PC-3 (cell line): ENCODE measurements around the gene GGA3. TPM values are rescaled to one million over a fixed set of nuclear protein-coding genes. Genes with fewer than 3 reads are reported as not detected.
"Not testable (repeated sequence)": the region's sequence is repeated elsewhere in the genome, so short reads cannot be mapped to it uniquely, and the experiment has no call there.

ENCODE experiments used
- ATAC-seq: fragments of 200-7000 bp; cut with Tn5 transposase; 2 replicates; pipeline ENCODE4 v1.9.1; 2020; ENCODE audit warnings: mild to moderate bottlenecking, moderate library complexity
- BruUV-seq: library from RNA; stranded (reverse); fragments of 400-500 nt; replicated peaks from 2 replicates; lab custom pipeline; 2021; lab: Mats Ljungman, UMichigan
- CTCF ChIA-PET: fragments of 300-600 bp; sonication (Branson Sonifier 250); formaldehyde crosslinking; loops from one replicate; lab custom pipeline; 2022; ENCODE audit warnings: antibody characterized with exemption; lab: Charles Lee
- POLR2A ChIA-PET: fragments of 300-600 bp; sonication (Branson Sonifier 250); formaldehyde crosslinking; loops from one replicate; lab custom pipeline; 2022; ENCODE audit warnings: antibody characterized with exemption; ENCODE audit not compliant: unreplicated experiment; lab: Charles Lee
- DNase-seq: peaks from one replicate; pipeline ENCODE4 v3.0.0-alpha.2; 2015
- H2AFZ ChIP-seq: fragments of 300-600 bp; sonication (generic); 2 replicates; pipeline ENCODE4 v1.6.0; 2016; ENCODE audit warnings: antibody characterized with exemption, low read length
- H3F3A ChIP-seq: fragments of 300-600 bp; sonication (generic); one replicate; pipeline ENCODE4 v1.6.0; 2017; ENCODE audit warnings: antibody characterized with exemption, low read length, control low read depth, mild to moderate bottlenecking; ENCODE audit not compliant: unreplicated experiment
- H3K27ac ChIP-seq: fragments of 300-600 bp; sonication (generic); 2 replicates; pipeline ENCODE4 v1.5.1; 2016; ENCODE audit warnings: mild to moderate bottlenecking, low read length
- H3K27me3 ChIP-seq: fragments of 300-600 bp; sonication (generic); 2 replicates; pipeline ENCODE4 v1.6.1; 2016; ENCODE audit warnings: low read length, mixed read lengths
- H3K36me3 ChIP-seq: fragments of 300-600 bp; sonication (generic); 2 replicates; pipeline ENCODE4 v1.6.1; 2016; ENCODE audit warnings: low read depth, mixed run types, low read length, mixed read lengths
- H3K4me1 ChIP-seq: fragments of 300-600 bp; sonication (generic); 2 replicates; pipeline ENCODE4 v1.5.1; 2016; ENCODE audit warnings: low read length; ENCODE audit not compliant: insufficient read depth
- H3K4me2 ChIP-seq: fragments of 300-600 bp; sonication (generic); 2 replicates; pipeline ENCODE4 v1.6.0; 2016; ENCODE audit warnings: low read length
- H3K4me3 ChIP-seq: fragments of 300-600 bp; sonication (generic); 2 replicates; pipeline ENCODE4 v1.5.1; 2016; ENCODE audit warnings: mild to moderate bottlenecking, low read length, mixed read lengths
- H3K79me2 ChIP-seq: fragments of 300-600 bp; sonication (generic); 2 replicates; pipeline ENCODE4 v1.6.1; 2017; ENCODE audit warnings: low read length, mixed read lengths
- H3K9ac ChIP-seq: fragments of 300-600 bp; sonication (generic); 2 replicates; pipeline ENCODE4 v1.6.0; 2016; ENCODE audit warnings: mild to moderate bottlenecking, low read length
- H3K9me2 ChIP-seq: fragments of 300-600 bp; sonication (generic); replicated peaks from 2 replicates; pipeline ENCODE4 v1.6.1; 2016; ENCODE audit warnings: mixed run types, low read length, mixed read lengths
- H3K9me3 ChIP-seq: fragments of 300-600 bp; sonication (generic); 2 replicates; pipeline ENCODE4 v1.6.1; 2016; ENCODE audit warnings: low read length, mixed read lengths
- H4K20me1 ChIP-seq: fragments of 300-600 bp; sonication (generic); 2 replicates; pipeline ENCODE4 v1.6.1; 2016; ENCODE audit warnings: low read length, mixed read lengths
- EZH2 ChIP-seq: fragments of 300-600 bp; sonication (generic); IDR thresholded peaks from one replicate; pipeline ENCODE4 v1.6.1; 2017; ENCODE audit warnings: antibody characterized with exemption, mild to moderate bottlenecking, low read length; ENCODE audit not compliant: unreplicated experiment
- EZH2phosphoT487 ChIP-seq: fragments of 300-600 bp; sonication (generic); IDR thresholded peaks from 2 replicates; pipeline ENCODE4 v1.6.1; 2018; ENCODE audit warnings: mild to moderate bottlenecking, antibody characterized with exemption, low read length, borderline replicate concordance
- intact Hi-C: fragments of 100-400 bp; cut with micrococcal nuclease; formaldehyde crosslinking; loops from 2 replicates; pipeline ENCODE4 v1.9.0; 2023
- total RNA-seq: library from RNA; depleted of rRNA; stranded (reverse); fragments of >200 nt; gene quantifications from 2 replicates; pipeline ENCODE4 v1.2.3, GENCODE V29; 2014
- TF ChIP-seq, protein P1 (sequence below): fragments of 300-600 bp; sonication (generic); conservative IDR thresholded peaks from 2 replicates; pipeline ENCODE4 v1.5.1; 2017; ENCODE audit warnings: antibody characterized with exemption, low read depth, mild to moderate bottlenecking, low read length

Gene GGA3
- total RNA-seq, 1 experiment from 2014 or later = 38.8 TPM

DNA sequence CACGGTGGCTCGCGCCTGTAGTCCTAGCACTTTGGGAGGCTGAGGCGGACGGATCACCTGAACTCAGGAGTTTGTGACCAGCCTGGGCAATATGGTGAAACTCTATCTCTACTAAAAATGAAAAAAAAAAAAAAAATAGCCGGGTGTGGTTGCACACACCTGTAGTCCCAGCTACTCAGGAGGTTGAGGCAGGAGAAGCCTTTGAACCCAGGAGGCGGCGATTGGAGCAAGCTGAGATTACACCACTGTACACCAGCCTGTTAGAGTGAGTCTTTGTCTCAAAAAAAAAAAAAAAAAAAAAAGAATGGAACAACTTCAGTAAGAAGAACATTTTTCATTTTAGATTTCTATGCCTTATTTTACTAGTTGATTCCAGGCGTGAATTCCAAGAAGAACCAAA lies 53.2 kb downstream of the GGA3 start:
- ChIA-PET POLR2A (no interaction called here), CTCF (no interaction called here)
- no peak overlapping the region for H3K4me2 ChIP-seq
- intact Hi-C loops = loop anchor here (10.0 kb wide), 2 partner anchors 173 to 207 kb away; no protein-coding TSS in a partner anchor
- no peaks in the 10 kb centered on the region for H3K9me2 ChIP-seq
- H3K79me2 ChIP-seq = peaks cover 63% of the 10 kb centered on the region
- BruUV-seq = no TSS peak
- no peak for DNase-seq
- H3K9ac ChIP-seq = no peak overlapping the region
- TF ChIP-seq, protein P1, sequence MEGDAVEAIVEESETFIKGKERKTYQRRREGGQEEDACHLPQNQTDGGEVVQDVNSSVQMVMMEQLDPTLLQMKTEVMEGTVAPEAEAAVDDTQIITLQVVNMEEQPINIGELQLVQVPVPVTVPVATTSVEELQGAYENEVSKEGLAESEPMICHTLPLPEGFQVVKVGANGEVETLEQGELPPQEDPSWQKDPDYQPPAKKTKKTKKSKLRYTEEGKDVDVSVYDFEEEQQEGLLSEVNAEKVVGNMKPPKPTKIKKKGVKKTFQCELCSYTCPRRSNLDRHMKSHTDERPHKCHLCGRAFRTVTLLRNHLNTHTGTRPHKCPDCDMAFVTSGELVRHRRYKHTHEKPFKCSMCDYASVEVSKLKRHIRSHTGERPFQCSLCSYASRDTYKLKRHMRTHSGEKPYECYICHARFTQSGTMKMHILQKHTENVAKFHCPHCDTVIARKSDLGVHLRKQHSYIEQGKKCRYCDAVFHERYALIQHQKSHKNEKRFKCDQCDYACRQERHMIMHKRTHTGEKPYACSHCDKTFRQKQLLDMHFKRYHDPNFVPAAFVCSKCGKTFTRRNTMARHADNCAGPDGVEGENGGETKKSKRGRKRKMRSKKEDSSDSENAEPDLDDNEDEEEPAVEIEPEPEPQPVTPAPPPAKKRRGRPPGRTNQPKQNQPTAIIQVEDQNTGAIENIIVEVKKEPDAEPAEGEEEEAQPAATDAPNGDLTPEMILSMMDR = no peak
- TF ChIP-seq EZH2 (no peak), EZH2phosphoT487 (no peak)
- H4K20me1 ChIP-seq = no peaks in the 10 kb centered on the region
- H3K9me3 ChIP-seq = no peaks in the 10 kb centered on the region
- no peak overlapping the region for H2AFZ ChIP-seq
- H3K27me3 ChIP-seq = no peaks in the 10 kb centered on the region
- H3K27ac ChIP-seq = no peak overlapping the region
- peaks cover 8% of the 10 kb centered on the region; the same call in 1 of the 2 replicates for H3K4me1 ChIP-seq
- H3F3A ChIP-seq = no peaks in the 10 kb centered on the region
- ATAC-seq = no peak
- peaks cover 38% of the 10 kb centered on the region for H3K36me3 ChIP-seq
- no peak overlapping the region for H3K4me3 ChIP-seq

DNA sequence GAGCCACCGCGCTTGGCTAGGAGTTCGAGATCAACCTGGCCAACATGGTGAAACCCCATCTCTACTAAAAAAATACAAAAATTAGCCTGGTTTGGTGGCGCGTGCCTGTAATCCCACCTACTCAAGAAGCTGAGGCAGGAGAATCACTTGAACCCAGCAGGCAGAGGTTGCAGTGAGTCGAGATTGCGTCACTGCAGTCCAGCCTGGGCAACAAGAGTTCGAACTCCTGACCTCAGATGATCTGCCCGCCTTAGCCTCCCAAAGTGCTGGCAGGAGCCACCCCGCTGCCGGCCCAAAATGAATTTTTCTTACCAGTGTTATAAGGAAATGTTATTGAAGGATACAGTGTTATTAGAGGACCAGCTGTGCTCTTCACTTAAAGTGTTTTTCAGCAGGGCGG lies 53.6 kb downstream of the GGA3 start:
- no peak for DNase-seq
- peaks cover 34% of the 10 kb centered on the region for H3K36me3 ChIP-seq
- no peak overlapping the region for H3K4me3 ChIP-seq
- no peaks in the 10 kb centered on the region for H3K9me3 ChIP-seq
- no peaks in the 10 kb centered on the region for H3F3A ChIP-seq
- H3K27ac ChIP-seq = no peak overlapping the region
- no peak overlapping the region for H3K4me2 ChIP-seq
- H4K20me1 ChIP-seq = no peaks in the 10 kb centered on the region
- H3K9ac ChIP-seq = no peak overlapping the region
- peaks cover 8% of the 10 kb centered on the region; the same call in 1 of the 2 replicates for H3K4me1 ChIP-seq
- H3K9me2 ChIP-seq = no peaks in the 10 kb centered on the region
- no peaks in the 10 kb centered on the region for H3K27me3 ChIP-seq
- intact Hi-C loops = loop anchor here (10.0 kb wide), 2 partner anchors 173 to 207 kb away; no protein-coding TSS in a partner anchor
- ATAC-seq = no peak
- TF ChIP-seq EZH2 (no peak), EZH2phosphoT487 (no peak)
- TF ChIP-seq, protein P1 = no peak
- ChIA-PET CTCF (no interaction called here), POLR2A (no interaction called here)
- no TSS peak for BruUV-seq
- H2AFZ ChIP-seq = no peak overlapping the region
- H3K79me2 ChIP-seq = peaks cover 63% of the 10 kb centered on the region

DNA sequence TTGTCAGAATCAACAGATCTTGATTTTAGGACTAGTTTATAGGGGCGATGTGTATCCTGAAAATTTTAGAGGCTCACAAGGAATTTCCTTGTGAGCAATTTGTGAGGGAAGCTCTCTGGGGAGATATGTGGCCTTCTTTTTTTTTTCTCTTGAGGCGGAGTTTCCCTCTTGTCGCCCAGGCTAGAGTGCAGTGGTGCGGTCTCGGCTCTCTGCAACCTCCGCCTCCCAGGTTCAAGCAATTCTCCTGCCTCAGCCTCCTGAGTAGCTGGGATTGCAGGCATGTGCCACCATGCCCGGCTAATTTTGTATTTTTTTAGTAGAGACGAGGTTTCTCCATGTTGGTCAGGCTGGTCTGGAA lies 54.4 kb downstream of the GGA3 start:
- not testable (repeated sequence) for H3K27ac ChIP-seq, H3F3A ChIP-seq, H4K20me1 ChIP-seq, H2AFZ ChIP-seq, H3K9me3 ChIP-seq, DNase-seq, H3K4me1 ChIP-seq, ATAC-seq, H3K9me2 ChIP-seq, H3K27me3 ChIP-seq, BruUV-seq
- Histone ChIP-seq H3K79me2 (peaks cover 63% of the 10 kb centered on the region), H3K36me3 (peaks cover 28% of the 10 kb centered on the region), H3K4me2 (peak overlapping the region; percentile 85), H3K4me3 (peak overlapping the region; percentile 91), H3K9ac (peak overlapping the region; percentile 98)
- CTCF ChIA-PET = interaction anchor here (0.7 kb wide), 1 partner anchor 205 kb away, joined by 3 read pairs; no protein-coding TSS in a partner anchor
- intact Hi-C loops = loop anchor here (10.0 kb wide), 2 partner anchors 172 to 208 kb away; no protein-coding TSS in a partner anchor
- POLR2A ChIA-PET = interaction anchor here (0.7 kb wide), 1 partner anchor 48 kb away, joined by 4 read pairs; no protein-coding TSS in a partner anchor
